Measurements from ENCODE around the gene TUBB.

- TF ChIP-seq CTCF (IDR thresholded peaks at IDR 0.05) (no peak), POLR2AphosphoS5 (IDR thresholded peaks at IDR 0.05; ENCODE audit: low read depth, low read length) (0 out of 2 replicates have a peak, but pooled peaks have one; percentile 47)
These were observed 17.1 kb upstream of the TUBB start for GRCh38 chr6:30703011-30703410.

Measured in Panc1 (cell line).